Suprapubic skin (tissue), 4 donors: ENCODE results near the gene CA6.

Source experiments
- POLR2A ChIP-seq, 2 donors: fragments of 450-650 bp; IDR thresholded peaks; one replicate each; pipeline ENCODE4 v1.6.1; 2017; ENCODE audit warnings: antibody characterized with exemption in 2 of 2, mild to moderate bottlenecking in 2 of 2, moderate library complexity in 2 of 2
- POLR2AphosphoS5 ChIP-seq, 3 donors: sonication (generic); formaldehyde crosslinking; IDR thresholded peaks; one replicate each; pipeline ENCODE4 v1.6.1; 2017; ENCODE audit warnings: antibody characterized with exemption in 3 of 3
- TF ChIP-seq, protein P1 (sequence below), 2 donors: fragments of 200-600 bp in 1 of 2; fragments of 450-650 bp in 1 of 2; sonication (generic) in 1 of 2; IDR thresholded peaks; one replicate each; pipeline ENCODE4 v1.5.1; 2016 to 2019; ENCODE audit warnings: antibody characterized with exemption in 2 of 2, mild to moderate bottlenecking in 1 of 2, moderate library complexity in 1 of 2

DNA sequence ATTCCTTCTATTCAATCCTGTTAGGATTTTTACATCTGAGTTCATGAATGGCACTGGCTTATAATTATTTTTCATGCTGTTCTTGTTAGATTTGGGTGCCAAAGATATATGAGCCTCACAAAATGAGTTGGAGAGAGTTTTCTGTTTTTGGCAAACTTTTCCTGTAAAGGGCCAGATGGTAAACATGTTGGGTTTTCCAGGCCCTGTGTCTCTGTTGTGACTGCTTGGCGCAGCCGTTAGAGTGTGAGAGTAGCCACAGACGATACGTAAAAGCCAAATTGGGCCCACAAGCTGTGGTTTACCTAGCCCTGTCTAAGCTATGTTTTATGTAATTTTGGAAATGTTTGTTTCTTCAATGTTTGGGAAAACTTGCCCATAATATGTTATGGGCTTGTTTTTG is 15.6 kb upstream of the CA6 start:
- TF ChIP-seq, protein P1, sequence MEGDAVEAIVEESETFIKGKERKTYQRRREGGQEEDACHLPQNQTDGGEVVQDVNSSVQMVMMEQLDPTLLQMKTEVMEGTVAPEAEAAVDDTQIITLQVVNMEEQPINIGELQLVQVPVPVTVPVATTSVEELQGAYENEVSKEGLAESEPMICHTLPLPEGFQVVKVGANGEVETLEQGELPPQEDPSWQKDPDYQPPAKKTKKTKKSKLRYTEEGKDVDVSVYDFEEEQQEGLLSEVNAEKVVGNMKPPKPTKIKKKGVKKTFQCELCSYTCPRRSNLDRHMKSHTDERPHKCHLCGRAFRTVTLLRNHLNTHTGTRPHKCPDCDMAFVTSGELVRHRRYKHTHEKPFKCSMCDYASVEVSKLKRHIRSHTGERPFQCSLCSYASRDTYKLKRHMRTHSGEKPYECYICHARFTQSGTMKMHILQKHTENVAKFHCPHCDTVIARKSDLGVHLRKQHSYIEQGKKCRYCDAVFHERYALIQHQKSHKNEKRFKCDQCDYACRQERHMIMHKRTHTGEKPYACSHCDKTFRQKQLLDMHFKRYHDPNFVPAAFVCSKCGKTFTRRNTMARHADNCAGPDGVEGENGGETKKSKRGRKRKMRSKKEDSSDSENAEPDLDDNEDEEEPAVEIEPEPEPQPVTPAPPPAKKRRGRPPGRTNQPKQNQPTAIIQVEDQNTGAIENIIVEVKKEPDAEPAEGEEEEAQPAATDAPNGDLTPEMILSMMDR (IDR thresholded peaks at IDR 0.05) = no peak
- TF ChIP-seq POLR2AphosphoS5 (IDR thresholded peaks at IDR 0.05) (no peak), POLR2A (IDR thresholded peaks at IDR 0.05) (no peak)
